Measurements from ENCODE around the gene ACACB.

The ACACB gene

GRCh38 chr12:109293106-109293505 lies 176.7 kb downstream of the ACACB start:
- Histone ChIP-seq H3K36me3 (ENCODE audit: insufficient read depth, low read length) (no peaks in the 10 kb centered on the region), H3K4me3 (ENCODE audit: low read depth in 1 of 2, low read length in 2 of 2) (no peak overlapping the region), H4K20me1 (ENCODE audit: insufficient read depth, low read length) (no peaks in the 10 kb centered on the region), H3K4me2 (ENCODE audit: insufficient read depth, low read length) (no peak overlapping the region), H2AFZ (ENCODE audit: low read depth, low read length) (no peak overlapping the region), H3K9me3 (ENCODE audit: insufficient read depth, low read length, severe bottlenecking) (no peaks in the 10 kb centered on the region), H3K27ac (ENCODE audit: low read length) (no peak overlapping the region), H3K4me1 (ENCODE audit: insufficient read depth, low read length) (no peaks in the 10 kb centered on the region), H3K9ac (ENCODE audit: low read depth, low read length) (no peak overlapping the region), H3K79me2 (ENCODE audit: insufficient read depth, low read length) (no peaks in the 10 kb centered on the region), H3K27me3 (ENCODE audit: insufficient read depth, low read length, poor library complexity) (no peaks in the 10 kb centered on the region)
- DNase-seq: no peak
- TF ChIP-seq EZH2 (IDR thresholded peaks at IDR 0.05; ENCODE audit: borderline replicate concordance, low read depth, low read length, severe bottlenecking) (no peak), CTCF (IDR thresholded peaks at IDR 0.05; ENCODE audit: borderline replicate concordance, extremely low read depth, low read length, poor library complexity, severe bottlenecking) (no peak)
- no peak for ATAC-seq (ENCODE audit: insufficient read depth, low read depth)

- Histone ChIP-seq H3K36me3 (ENCODE audit: insufficient read depth, low read length) (no peaks in the 10 kb centered on the region), H3K27ac (ENCODE audit: low read length) (no peak overlapping the region), H3K9ac (ENCODE audit: low read depth, low read length) (no peak overlapping the region), H3K4me1 (ENCODE audit: insufficient read depth, low read length) (no peaks in the 10 kb centered on the region), H4K20me1 (ENCODE audit: insufficient read depth, low read length) (no peaks in the 10 kb centered on the region), H3K9me3 (ENCODE audit: insufficient read depth, low read length, severe bottlenecking) (no peaks in the 10 kb centered on the region), H3K4me2 (ENCODE audit: insufficient read depth, low read length) (no peak overlapping the region), H3K27me3 (ENCODE audit: insufficient read depth, low read length, poor library complexity) (no peaks in the 10 kb centered on the region), H2AFZ (ENCODE audit: low read depth, low read length) (no peak overlapping the region), H3K4me3 (ENCODE audit: low read depth in 1 of 2, low read length in 2 of 2) (no peak overlapping the region), H3K79me2 (ENCODE audit: insufficient read depth, low read length) (no peaks in the 10 kb centered on the region)
- DNase-seq (no peak), ATAC-seq (ENCODE audit: insufficient read depth, low read depth) (no peak)
- TF ChIP-seq EZH2 (IDR thresholded peaks at IDR 0.05; ENCODE audit: borderline replicate concordance, low read depth, low read length, severe bottlenecking) (no peak), CTCF (IDR thresholded peaks at IDR 0.05; ENCODE audit: borderline replicate concordance, extremely low read depth, low read length, poor library complexity, severe bottlenecking) (no peak)
These were observed 178.0 kb downstream of the ACACB start for GRCh38 chr12:109294286-109294796.

- TF ChIP-seq CTCF (IDR thresholded peaks at IDR 0.05; ENCODE audit: borderline replicate concordance, extremely low read depth, low read length, poor library complexity, severe bottlenecking): no peak
- no peak for TF ChIP-seq EZH2 (IDR thresholded peaks at IDR 0.05; ENCODE audit: borderline replicate concordance, low read depth, low read length, severe bottlenecking)
- Histone ChIP-seq H3K4me3 (ENCODE audit: low read depth in 1 of 2, low read length in 2 of 2) (no peak overlapping the region), H3K4me2 (ENCODE audit: insufficient read depth, low read length) (no peak overlapping the region), H3K36me3 (ENCODE audit: insufficient read depth, low read length) (no peaks in the 10 kb centered on the region), H2AFZ (ENCODE audit: low read depth, low read length) (no peak overlapping the region), H3K27ac (ENCODE audit: low read length) (no peak overlapping the region), H3K27me3 (ENCODE audit: insufficient read depth, low read length, poor library complexity) (no peaks in the 10 kb centered on the region), H3K79me2 (ENCODE audit: insufficient read depth, low read length) (no peaks in the 10 kb centered on the region), H3K9ac (ENCODE audit: low read depth, low read length) (no peak overlapping the region), H4K20me1 (ENCODE audit: insufficient read depth, low read length) (no peaks in the 10 kb centered on the region), H3K9me3 (ENCODE audit: insufficient read depth, low read length, severe bottlenecking) (no peaks in the 10 kb centered on the region), H3K4me1 (ENCODE audit: insufficient read depth, low read length) (no peaks in the 10 kb centered on the region)
- DNase-seq (no peak), ATAC-seq (ENCODE audit: insufficient read depth, low read depth) (no peak)
These were observed 179.5 kb downstream of the ACACB start for GRCh38 chr12:109295764-109296425.

Measured in DND-41 (cell line).